NCI-H526 (cell line): ENCODE results near the gene FAM107B.
"Not testable (repeated sequence)": the region's sequence is repeated elsewhere in the genome, so short reads cannot be mapped to it uniquely, and the experiment has no call there.

Experiments used
- DNase-seq, 2 experiments: peaks; one replicate each; lab custom pipeline; 2025; lab: John Stamatoyannopoulos, UW

The FAM107B gene

DNA sequence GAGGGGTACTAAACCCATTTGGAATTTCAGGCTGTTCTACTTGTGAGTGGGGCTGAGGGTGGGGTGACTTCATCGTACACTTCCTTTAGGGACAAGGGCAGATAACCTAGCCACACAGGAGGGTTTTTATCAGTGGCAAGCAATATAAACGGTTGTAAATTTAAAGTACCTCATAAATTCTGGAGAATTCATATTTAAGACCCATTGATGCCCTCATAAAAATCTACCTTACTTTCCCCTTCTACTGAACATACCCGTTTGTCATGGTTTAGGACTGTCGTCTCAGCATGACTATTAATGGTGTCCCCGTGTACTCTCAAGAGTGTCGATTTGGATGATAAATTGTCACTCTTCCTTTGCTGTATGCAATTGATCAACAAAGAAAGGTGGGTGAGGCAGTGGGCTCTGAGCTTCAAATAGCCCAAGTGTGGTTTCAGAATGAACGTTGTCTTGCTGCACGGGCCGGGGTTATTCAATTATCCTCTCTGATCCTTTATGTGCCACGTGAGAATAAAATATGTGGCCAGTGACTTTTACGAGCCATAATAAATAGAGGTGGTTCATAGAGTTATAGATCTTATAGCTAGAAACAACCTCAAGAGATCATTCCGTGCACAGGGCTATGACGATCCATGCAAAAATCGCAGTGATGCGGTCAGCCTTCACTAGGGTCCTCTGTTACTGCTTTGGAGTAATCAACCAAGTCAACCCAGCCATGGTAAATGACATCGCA lies 82.2 kb downstream of the FAM107B start:
- DNase-seq, result no peak

DNA sequence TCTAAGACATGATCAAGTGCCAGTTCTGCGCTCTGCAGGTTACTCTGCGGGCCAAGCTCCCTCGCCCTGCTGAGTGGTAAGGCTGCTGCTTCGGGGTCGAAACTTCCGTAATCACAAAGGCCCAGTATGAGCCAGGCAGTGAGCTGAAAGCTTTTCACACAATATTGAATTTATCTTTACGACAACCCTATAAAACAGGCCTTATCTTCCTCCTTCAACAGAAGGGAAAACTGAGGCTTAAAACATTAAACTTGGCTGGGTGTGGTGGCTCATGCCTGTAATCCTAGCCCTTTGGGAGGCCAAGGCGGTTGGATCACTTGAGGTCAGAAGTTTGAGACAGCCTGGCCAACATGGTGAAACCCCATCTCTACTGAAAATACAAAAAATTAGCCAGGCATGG lies 83.3 kb downstream of the FAM107B start:
- no peak for DNase-seq

DNA sequence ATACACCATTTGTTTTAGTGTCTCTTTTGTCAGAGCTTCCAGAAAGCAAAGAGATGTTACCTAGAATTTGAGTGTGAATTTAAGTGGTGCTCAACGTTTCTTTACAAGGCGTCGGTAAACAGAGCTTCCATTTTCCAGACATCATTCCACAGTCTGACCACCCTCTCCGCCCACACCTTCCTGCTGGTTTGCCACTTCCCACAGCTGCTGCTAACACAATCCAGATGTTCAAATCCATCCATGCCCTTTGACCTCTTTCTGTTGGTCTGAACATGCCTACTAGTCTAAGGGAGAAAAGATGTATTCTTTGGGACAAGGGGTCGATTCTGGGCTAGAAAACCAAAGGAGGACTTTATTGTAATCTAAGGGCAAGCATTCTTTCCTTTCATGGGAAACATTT lies 86.1 kb downstream of the FAM107B start:
- no peak for DNase-seq

DNA sequence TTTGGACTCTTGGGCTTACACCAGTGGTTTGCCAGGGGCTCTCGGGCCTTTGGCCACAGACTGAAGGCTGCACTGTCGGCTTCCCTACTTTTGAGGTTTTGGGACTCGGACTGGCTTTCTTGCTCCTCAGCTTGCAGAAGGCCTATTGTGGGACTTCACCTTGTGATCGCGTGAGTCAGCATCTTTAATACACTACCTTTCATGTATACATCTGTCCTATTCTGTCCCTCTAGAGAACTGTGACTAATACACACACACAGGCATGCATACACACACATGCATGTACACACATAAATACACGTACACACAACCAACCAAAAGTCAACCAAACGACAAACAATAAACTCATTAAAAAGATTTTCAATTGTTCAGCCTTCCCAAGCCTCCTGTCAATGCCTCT lies 86.5 kb downstream of the FAM107B start:
- not testable (repeated sequence) for DNase-seq

DNA sequence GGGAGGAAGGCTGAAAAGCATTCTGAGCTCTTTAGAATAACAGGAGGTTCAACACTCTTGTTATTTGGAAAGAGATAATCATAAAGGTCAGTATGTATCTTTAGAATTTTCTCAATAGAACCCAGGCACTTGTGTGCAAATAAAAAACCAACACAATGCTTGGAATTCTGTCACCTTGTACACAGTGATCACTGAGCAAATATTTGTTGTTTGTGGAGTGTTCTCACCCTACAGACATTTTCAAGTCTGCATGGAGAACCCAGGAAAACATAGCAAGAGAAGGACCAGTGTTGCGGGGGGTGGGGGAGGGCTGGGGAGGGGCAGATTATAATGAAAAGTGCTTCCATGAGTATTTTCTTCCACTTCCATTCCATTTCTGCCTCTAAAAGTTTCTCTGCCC lies 87.4 kb downstream of the FAM107B start:
- DNase-seq, result no peak

DNA sequence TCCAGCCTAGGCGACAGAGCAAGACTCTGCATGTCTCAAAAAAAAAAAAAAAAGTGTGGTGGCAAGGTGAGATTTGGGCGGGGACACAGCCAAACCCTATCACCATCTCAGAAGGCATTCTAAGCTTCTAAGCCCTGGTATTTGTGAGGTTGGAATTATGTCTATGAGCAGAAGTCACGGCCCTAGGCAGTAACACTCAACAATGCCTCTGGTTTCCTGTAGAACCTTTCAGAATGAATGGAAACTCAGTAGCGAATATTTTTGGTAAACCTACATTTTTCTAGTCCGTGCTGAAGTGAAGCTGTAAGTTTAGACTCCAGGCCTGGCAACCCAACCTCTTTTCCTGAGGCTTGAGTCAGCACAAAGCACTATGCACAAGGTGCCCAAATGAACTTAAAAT lies 88.3 kb downstream of the FAM107B start:
- no peak for DNase-seq

DNA sequence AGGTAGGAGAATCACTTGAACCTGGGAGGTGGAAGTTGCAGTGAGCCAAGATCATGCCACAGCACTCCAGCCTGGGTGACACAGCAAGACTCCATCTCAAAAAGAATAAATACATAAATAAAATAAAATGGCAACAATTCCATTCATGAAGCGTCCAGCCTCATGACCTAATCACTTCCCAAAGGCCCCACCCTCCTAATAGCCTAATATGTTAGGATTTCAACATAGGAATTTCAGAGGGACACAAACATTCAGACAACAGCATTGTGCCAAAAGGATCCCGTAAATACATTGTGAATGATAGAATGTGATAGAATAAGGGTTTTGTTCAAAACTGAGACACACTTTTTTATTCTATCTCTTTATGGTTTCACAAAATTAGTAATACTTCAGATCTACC lies 90.3 kb downstream of the FAM107B start:
- no peak for DNase-seq

DNA sequence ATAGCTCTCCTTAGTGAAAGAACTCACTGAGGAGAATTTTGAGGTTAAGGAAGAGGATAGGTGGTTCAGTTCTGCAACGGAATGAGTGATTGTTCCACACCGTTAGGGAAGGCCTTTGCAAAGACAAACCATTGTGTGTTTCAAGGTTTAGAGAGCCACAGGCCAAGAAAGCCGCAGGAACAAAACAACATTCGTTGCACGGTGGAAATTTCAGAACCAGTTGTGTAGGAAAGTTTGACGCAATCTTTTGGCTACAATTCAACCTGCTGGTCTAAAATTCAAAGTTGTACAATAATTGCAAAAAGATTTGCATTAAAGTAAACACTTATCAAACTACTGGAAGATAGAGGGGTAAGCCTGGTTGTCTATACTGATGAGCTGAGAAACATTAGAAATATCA lies 91.4 kb downstream of the FAM107B start:
- no peak for DNase-seq

DNA sequence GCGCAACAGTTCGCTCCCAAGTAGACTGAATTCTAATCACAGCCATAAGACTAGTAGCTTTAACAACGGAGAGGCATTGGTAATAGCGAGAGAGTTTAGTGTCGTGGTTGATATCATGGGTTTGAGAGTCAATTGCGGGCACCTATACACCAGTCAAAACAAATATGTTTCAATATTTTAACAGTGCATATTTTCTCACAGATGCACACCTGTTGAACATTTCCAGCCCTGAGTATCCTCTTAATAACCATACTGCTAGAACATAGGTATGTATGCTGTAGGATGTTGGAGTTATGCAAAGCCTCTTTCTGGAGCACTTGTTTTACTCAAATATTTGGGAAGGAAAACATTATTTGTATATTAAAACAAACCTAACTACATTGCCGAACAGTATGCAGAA lies 92.9 kb downstream of the FAM107B start:
- DNase-seq, result peak in 1 of 2 experiments; percentile 44

DNA sequence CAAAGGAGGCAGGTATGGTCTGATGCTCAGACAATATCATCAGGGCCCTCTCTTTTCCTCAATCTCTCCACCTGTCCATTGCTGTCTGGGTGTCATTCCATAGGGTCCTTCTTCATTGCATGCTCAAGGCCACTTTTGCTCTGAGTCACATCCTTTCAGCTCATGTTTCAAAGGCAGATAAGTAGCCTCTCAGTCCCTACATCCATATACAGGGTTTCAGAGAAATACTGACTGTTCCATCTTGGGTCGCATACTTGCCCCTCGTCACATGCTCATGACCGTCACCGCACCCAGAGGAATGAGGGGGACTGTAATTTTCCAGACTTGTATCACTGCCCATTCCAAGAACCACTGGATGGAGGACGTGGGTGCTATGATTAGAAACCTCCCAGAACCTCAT lies 93.4 kb downstream of the FAM107B start:
- no peak for DNase-seq

DNA sequence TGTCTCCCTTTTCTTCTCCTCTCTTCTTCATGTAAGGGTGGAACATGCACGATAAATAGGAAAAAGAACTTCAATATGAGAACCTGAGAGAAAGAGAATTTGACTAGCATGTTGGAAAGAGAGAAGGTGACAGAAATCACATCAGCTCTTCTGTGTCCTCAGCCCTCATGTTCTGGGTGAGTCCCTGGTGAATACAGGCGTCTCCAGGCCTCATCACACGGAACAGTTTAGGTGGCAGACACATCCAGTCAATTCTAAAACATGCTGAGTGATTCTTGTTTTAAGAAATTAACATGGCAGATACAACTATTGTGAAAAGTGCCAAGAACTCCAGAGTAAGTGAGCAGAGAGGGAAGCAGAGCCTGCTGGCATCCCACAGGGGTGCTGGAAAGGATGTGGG lies 96.1 kb downstream of the FAM107B start:
- no peak for DNase-seq

DNA sequence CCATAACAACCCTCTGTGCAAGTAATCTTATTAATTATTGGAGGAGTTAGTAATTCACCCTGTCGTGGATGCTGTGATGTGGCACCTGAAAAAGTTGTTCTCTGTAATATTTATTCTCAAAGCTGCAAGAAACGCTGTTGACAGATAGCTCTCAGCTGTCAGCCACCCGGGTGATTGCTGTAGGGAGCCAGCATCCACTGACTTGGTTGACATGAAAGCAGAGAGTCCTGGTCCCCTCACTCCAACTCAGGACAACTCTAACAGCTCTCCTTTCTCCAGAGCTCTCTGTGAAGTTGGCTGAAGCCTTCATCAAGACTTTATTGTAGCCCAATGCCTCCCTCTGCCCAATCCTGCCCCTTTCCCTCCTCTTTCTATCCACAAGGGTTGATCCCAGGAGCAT lies 98.0 kb downstream of the FAM107B start:
- no peak for DNase-seq

DNA sequence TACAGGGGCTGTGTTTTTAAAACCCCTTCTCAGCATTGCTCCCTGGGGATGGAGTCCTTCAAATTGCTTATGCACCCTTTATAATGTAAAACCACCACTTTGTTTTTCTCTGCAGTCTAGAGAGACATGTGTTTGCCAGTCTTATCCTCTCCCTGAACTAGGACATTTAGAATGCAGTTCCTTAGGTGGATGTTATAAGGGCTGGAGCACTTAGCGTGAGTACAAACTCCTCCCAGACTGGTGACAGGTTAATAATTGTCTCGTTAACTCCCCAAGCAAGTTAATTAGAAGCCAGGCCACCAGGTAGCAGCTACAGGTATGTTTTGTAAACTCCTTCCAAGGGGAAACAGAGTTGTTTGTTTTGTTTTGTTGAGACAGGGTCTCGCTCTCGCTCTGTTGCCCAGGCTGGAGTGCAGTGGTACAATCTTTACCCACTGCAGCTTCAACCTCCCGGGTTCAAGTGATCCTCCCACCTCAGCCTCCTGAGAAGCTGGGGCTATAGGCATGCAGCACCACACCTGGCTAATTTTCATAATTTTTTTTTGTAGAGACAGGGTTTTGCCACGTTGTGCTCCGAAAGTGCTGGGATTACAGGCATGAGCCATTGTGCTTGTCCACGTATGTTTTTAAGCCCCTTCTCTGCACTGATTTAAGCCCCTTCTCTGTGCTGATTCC lies 100.2 kb downstream of the FAM107B start:
- DNase-seq, result no peak

DNA sequence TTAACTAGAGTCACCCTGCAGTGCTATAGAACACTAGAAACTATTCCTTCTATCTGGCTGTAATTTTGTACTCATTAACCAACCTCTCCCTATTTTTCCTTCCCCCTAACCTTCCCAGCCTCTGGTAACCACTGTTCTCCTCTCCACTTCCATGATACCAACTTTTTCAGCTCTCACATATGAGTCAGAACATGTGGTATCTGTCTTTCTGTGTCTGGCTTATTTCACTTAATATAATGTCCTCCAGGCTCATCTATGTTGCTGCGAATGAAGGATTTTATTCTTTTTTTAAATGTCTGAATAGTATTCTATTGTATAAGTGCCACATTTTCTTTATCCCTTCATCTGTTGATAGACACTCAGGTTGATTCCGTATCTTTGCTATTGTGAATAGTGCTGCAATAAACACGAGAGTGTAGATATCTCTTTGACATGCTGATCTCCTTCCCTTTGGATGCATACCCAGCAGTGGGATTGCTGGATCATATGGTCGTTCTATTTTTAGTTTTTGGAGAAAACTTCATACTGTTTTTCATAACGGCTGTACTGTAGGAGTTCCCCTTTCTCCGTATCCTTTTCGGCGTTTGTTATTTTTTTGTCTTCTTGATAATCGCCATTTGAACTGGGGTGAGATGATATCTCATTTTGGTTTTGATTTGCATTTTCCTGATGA lies 101.4 kb downstream of the FAM107B start:
- DNase-seq, result no peak

DNA sequence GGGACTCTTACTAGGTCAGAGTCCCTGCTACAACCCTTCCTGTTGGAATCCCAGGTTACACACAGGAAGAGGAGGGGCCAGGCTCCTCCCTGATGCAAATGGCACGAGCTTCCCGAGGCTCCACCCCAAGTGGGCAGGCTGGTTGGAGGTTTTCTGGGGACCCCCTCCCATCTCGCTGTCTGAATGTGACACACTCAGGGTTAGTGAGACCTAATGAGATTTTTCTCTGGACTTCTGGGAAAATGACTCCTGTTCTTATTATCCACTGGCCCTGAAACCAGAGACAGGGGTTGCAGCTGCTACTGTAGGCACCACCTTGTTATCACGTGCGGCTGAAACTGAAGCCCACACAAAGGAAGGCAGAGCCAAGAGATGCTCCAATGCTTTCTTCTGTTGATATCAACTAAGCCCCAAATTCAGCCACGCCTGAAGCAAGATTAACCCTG lies 103.3 kb downstream of the FAM107B start:
- DNase-seq, result no peak

DNA sequence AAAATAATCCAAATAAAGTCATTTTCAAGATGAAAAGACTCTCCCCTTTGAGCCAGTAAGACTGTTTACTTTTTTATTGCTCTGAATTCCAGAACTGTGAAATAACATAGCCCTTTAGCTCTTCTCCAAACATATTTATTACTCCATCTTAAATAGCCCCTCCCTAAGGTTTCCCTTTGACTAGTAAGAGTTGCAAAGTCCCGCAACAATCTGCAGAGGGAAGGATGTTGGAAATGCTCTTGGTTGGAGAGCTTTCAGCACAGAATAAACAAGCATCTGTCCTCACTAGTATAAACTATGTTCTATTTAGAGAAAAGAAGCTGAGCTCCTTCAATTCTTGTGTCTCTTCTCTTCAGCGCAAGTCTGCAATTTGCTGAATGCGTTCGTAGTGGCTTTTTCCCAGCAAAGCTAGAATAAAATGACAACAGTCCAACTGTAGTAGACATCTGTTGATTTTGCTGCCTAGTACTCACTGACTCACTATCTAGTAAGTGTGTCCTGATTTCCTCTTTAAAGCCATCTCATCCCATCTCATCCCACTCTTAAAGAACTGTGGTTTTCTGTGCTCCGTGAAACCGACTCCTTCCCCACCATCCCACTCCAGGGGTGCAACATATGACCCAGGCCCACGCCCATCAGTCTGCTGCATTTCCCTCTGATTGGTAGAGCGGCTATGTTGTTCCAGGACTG lies 104.0 kb downstream of the FAM107B start:
- DNase-seq, result no peak

DNA sequence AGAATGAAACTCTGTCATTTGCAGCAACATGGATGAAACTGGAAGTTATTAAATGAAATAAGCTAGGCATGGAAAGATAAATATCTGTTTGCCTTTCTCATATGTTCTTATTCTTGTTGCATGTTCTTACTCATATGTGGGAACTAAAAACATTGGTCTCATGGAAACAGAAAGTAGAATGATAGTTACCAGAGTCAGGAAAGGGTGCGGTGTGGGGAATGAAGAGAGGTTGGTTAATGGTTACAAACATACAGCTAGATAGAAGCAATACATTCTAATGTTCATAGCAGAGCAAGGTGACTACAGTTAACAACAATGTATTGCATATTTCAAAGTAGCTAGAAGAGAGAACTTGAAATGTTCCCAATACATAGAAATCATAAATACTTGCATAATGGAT lies 105.1 kb downstream of the FAM107B start:
- no peak for DNase-seq

DNA sequence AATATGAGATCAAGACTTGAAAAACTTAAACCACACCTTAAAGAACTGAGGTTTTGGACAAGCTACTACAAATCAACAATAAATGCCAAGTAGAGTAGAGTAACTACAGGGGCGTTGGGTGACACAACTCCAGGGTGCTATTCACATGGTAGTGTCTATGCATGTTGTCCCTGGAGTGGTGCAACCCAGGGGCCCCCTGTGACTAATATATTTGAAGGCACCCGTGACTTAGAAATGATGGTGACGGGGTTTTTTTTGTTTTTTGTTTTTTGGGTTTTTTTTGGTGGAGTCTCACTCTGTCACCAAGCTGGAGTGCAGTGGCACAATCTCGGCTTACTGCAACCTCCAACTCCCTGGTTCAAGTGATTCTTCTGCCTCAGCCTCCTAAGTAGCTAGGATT lies 106.9 kb downstream of the FAM107B start:
- DNase-seq, result no peak

DNA sequence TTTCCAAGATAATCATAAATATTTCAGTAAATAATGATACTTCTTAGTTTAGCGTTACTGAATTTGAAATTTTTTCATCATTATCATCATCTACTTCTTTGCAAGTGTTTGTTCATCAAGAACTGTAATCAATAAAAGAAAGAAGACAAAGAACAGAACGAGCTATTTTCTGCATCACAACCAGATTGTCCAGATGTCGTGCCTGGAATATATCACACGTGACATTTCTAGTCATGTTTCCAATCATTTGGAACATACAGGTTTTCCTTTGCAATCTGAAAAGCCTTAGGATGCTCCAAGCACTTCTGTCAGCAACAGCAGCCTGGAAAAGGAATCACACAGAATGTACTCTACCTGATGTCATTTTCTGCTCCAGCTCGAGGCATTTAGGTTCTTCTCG lies 107.4 kb downstream of the FAM107B start:
- no peak for DNase-seq

DNA sequence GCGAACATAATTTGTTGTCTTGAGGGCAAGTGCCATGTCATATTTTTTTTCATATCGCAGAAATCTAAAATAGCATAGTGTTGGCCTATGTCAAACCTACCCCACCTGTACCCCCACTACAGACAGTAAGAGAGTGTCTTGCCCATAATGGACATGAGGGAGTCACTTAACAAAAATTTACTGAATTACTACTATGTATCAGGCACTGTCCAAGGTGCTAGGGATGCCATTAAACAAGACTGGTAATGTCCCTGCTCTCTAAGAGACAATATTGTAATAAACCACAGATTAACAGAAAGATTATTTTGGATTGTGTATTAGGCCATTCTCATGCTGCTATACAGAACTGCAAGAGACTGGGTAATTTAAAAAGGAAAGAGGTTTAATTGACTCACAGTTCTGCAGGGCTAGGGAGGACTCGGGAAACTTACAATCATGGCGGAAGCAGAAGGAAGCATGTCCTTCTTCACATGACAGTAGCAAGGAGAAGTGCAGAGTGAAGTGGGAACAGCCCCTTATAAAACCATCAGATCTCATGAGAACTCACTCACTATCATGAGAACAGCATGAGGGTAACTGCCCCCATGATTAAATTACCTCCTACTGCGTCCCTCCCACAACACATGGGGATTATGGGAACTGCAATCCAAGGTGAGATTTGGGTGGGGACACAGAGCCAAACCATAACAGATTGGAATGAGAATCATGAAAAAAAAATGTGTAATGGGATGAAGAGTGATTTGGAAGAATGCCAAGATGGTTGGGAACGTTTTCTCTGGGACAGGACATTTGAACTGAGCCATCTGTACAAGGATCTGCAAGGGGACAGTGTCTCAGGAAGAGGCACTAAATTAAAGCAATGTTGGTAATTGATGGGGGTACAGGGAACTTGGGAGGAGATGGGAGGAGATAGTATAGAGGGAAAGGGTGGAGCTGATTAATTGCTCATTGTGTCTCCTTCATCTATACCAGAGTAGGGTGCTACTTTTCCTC lies 108.5 kb downstream of the FAM107B start:
- DNase-seq, result no peak

DNA sequence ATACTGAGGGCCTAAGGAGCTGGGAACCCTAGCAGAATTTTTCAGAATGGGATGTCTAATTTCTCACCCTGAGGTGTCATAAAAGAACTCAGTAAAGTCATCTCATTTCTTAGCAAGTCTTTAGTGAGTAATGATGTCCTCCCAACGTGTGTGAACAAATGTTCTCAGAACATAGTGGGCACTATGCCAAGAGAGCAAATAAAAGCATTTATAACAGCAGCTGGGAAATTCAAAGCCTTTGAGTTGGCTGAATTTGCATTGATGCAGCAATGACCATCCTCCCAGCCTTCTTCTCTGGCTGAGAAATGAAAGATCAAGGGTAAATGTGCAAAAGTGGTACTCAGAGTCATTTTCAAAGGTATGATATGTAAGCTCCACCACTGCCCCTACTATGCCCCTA lies 109.4 kb downstream of the FAM107B start:
- DNase-seq, result peak; percentile 44 to 76
